WI38 (cell line): ENCODE data around the gene CTNNA2.

Source experiments
- H3K4me3 ChIP-seq: 2 replicates; pipeline ENCODE4 v1.5.1; 2011; ENCODE audit warnings: low read depth, mild to moderate bottlenecking, control low read depth, low read length
- TF ChIP-seq, protein P1 (sequence below): IDR thresholded peaks from 2 replicates; pipeline ENCODE4 v1.5.1; 2012; ENCODE audit warnings: low read depth, mild to moderate bottlenecking, control low read depth, low read length

CTNNA2 gene

DNA sequence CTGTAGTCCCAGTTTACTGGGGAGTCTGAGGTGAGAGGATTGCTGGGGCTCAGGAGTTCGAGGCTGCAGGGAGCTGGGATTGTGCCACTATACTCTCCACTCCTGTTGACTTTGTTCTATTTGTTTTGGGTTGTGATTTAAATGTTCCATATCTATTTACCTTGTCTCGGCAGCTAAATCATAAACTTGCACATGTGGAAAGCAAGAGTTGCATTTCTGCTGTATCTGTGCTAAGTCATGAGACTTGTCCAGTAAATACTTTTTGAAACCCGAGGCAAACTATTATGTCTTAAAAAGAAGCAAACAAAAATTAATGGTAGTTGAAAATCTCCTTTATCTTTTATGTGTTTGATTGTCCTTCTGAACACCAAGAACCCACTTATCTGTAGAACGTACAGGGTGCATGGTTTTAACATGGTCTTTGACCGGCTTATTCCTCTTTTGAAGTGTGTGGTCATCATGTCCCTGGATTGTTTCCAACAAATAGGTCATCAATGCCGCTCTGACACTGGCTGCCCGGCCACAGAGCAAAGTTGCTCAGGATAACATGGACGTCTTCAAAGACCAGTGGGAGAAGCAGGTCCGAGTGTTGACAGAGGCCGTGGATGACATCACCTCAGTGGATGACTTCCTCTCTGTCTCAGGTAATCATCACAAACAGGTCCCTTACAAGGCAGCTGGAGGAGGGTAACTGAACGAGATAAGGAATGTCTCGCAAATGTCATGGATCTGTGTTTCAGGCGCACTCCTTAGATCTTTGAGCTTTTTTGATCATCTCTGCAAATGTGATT, 1032.8 kb downstream of the CTNNA2 start:
- H3K4me3 ChIP-seq, result no peak overlapping the region
- TF ChIP-seq, protein P1, sequence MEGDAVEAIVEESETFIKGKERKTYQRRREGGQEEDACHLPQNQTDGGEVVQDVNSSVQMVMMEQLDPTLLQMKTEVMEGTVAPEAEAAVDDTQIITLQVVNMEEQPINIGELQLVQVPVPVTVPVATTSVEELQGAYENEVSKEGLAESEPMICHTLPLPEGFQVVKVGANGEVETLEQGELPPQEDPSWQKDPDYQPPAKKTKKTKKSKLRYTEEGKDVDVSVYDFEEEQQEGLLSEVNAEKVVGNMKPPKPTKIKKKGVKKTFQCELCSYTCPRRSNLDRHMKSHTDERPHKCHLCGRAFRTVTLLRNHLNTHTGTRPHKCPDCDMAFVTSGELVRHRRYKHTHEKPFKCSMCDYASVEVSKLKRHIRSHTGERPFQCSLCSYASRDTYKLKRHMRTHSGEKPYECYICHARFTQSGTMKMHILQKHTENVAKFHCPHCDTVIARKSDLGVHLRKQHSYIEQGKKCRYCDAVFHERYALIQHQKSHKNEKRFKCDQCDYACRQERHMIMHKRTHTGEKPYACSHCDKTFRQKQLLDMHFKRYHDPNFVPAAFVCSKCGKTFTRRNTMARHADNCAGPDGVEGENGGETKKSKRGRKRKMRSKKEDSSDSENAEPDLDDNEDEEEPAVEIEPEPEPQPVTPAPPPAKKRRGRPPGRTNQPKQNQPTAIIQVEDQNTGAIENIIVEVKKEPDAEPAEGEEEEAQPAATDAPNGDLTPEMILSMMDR, result no peak

DNA sequence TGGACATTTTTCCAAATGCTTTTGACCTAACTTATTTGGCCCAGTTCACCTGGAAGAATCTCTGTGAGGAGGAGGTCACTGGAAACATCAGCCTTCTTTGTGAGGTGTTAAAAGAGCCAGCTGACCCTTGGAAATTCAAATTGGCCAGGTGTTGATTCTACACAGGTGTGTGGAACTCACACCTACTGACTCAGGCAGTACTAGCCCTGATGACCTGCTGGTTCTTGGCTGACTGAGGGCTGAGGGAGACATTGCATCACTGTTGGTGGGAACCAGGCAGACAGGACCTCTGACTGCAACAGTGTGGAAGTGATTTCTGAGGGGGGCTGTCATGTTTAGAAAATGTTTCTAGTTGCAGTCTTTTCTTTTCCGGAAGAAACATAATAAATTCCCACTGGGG, 1033.9 kb downstream of the CTNNA2 start:
- no peak overlapping the region for H3K4me3 ChIP-seq
- TF ChIP-seq, protein P1, result no peak

DNA sequence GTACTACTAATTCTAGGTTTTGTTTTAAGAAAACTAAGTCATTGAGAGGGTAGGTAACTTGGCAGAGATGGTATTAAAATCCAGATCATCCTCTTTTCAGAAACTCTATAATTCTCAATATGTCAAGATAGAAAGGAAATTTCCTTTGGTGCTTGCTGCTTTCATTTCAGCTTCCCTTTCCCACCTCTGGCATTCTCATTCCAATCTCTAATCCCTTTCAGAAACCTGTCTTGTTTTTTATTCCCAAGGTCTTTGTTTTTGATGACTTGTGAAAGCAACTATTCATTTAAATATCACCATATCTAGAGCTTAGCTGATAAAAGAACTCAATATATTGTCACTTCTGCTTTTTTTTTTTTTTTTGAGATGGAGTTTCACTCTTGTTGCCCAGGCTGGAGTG, 1034.5 kb downstream of the CTNNA2 start:
- TF ChIP-seq, protein P1, result no peak
- H3K4me3 ChIP-seq, result no peak overlapping the region

DNA sequence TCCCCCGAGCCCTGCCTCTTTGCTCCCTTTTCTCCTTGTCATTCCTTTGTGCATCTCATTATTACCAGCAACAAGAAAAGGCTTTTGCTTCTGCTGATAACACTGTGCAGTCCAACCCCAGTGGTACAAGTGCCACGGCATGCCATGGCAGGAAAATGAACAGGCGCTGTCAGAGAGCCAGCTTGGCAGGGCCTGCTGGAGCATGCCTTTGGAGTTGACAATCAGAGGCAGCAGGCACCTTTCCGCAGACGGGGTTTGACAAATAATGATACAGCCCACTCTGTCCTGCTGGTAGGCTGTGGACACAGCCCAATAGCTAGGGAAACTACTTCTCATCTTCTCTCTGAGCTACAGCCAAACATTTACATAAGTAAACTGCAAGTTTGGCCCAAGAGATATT, 1035.6 kb downstream of the CTNNA2 start:
- no peak overlapping the region for H3K4me3 ChIP-seq
- TF ChIP-seq, protein P1, result no peak

DNA sequence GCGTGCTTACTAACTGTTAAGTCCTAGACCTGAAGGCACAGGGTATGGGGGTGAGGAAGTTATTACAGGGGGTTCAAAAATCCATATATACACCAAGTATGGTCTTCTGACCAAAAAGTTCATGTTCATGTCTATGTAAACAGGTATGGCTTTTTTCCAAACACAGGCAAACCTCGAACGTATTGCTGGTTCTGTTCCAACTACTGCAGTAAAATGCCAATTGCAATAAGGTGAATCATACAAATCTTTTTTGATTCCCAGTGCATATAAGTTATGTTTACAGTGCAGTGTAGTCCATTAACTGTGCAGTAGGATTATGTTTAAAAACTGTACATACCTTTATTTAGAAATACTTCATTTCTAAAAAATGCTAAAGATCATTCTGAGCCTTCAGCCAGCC, 1037.0 kb downstream of the CTNNA2 start:
- no peak overlapping the region for H3K4me3 ChIP-seq

DNA sequence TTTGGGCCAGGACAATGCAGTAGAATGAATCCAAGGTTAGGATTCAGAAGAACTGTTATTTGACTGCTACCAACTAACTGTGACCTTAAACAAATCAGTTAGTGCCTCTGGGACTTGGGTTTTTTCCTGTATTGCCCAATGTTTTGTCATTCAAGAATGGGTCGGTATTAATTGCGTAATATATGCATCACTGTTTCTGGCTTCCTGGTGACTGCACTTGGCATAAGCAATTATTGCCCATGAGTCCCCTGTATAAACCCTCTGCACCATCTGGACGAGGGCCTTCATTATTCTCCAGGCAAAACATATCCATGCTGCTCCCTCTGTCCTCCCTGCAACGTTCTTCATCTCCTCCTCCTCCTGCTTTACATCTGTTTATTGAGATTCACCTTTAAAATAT, 1047.5 kb downstream of the CTNNA2 start:
- TF ChIP-seq, protein P1, result no peak

More for the DNA sequence above, 1037.0 kb downstream of the CTNNA2 start:
- TF ChIP-seq, protein P1, result no peak

DNA sequence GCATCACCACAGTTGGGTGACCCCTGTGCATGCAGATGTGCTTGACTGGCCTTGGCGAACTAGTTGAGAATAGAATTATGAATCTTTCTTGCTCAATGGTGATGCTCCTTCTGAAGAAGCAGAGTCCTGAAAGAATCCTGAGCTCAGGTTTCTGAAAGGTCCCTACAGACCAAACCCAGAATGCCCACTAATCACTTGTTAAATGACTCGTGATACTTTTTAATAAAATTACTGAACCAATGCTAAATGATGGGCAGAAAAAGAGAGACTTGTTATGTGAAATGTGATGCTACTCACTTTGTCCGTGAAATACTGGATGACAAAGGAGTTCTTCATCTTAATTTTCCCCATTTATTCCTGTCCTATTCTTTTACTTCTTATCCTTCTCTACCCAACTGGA, 1055.2 kb downstream of the CTNNA2 start:
- TF ChIP-seq, protein P1, result no peak
- H3K4me3 ChIP-seq, result no peak overlapping the region

More for the DNA sequence above, 1047.5 kb downstream of the CTNNA2 start:
- H3K4me3 ChIP-seq, result no peak overlapping the region
